A673 (cell line): ENCODE results near the gene TTC7B.

Experiments used
- EZH2 ChIP-seq: fragments of 200-600 bp; sonication (generic); IDR thresholded peaks from 2 replicates; pipeline ENCODE4 v1.6.1; 2017; ENCODE audit warnings: borderline replicate concordance, low read depth, mild to moderate bottlenecking, mixed read lengths, antibody characterized with exemption, low read length; ENCODE audit not compliant: poor library complexity, severe bottlenecking
- TF ChIP-seq, protein P1 (sequence below): fragments of 300-800, 200-600 bp; sonication (generic); conservative IDR thresholded peaks from 2 replicates; pipeline ENCODE4 v1.5.1; 2017; ENCODE audit warnings: low read depth, mild to moderate bottlenecking, antibody characterized with exemption, low read length, moderate library complexity, mixed read lengths

DNA sequence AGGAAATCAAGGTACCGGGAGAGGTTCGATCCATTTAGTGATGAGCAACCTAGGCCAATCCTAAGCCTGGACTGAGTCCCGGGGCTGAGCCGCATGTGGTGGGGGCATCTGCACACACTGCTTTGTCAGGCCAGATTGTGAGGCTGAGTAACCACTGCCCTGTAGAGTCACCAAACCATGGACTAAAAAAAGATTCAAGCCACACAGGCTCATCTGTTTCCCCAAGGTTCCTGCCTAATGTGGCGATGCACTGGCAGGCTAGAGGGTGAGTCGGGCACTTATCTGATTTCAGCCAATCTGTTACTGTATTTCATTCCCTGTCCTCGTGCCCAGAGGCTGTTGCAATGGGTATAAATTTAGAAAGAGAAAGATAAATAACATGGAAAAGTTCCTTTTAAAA, 140.8 kb downstream of the TTC7B start:
- TF ChIP-seq, protein P1, sequence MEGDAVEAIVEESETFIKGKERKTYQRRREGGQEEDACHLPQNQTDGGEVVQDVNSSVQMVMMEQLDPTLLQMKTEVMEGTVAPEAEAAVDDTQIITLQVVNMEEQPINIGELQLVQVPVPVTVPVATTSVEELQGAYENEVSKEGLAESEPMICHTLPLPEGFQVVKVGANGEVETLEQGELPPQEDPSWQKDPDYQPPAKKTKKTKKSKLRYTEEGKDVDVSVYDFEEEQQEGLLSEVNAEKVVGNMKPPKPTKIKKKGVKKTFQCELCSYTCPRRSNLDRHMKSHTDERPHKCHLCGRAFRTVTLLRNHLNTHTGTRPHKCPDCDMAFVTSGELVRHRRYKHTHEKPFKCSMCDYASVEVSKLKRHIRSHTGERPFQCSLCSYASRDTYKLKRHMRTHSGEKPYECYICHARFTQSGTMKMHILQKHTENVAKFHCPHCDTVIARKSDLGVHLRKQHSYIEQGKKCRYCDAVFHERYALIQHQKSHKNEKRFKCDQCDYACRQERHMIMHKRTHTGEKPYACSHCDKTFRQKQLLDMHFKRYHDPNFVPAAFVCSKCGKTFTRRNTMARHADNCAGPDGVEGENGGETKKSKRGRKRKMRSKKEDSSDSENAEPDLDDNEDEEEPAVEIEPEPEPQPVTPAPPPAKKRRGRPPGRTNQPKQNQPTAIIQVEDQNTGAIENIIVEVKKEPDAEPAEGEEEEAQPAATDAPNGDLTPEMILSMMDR: no peak
- TF ChIP-seq EZH2: no peak
